GM23338 (cell line): ENCODE measurements around the gene JARID2. TPM values are rescaled to one million over a fixed set of nuclear protein-coding genes. Genes with fewer than 3 reads are reported as not detected.

Experiments
- ATAC-seq: fragments of 200-7000 bp; cut with Tn5 transposase; 3 replicates; pipeline ENCODE4 v1.9.1; 2020
- DNase-seq: peaks from one replicate; pipeline ENCODE4 v3.0.0-alpha.2; 2015; ENCODE audit warnings: low spot score
- H2AFZ ChIP-seq: fragments of 200-600 bp; sonication (generic); 2 replicates; pipeline ENCODE4 v1.8.0; 2016; ENCODE audit warnings: antibody characterized with exemption, mild to moderate bottlenecking, moderate library complexity
- H3F3A ChIP-seq: fragments of 200-600 bp; sonication (generic); replicated peaks from 2 replicates; pipeline ENCODE4 v1.8.0; 2017; ENCODE audit warnings: antibody characterized with exemption, mixed run types, low read depth
- H3K27ac ChIP-seq: fragments of 200-600 bp; sonication (generic); 2 replicates; pipeline ENCODE4 v1.6.1; 2016; ENCODE audit warnings: low read depth
- H3K27me3 ChIP-seq: fragments of 200-600 bp; sonication (generic); 2 replicates; pipeline ENCODE4 v1.8.0; 2016; ENCODE audit warnings: mild to moderate bottlenecking, mixed run types, moderate library complexity; ENCODE audit not compliant: insufficient read depth
- H3K36me3 ChIP-seq: fragments of 200-600 bp; sonication (generic); 2 replicates; pipeline ENCODE4 v1.8.0; 2016; ENCODE audit warnings: mild to moderate bottlenecking; ENCODE audit not compliant: insufficient read depth
- H3K4me1 ChIP-seq: fragments of 200-600 bp; sonication (generic); 2 replicates; pipeline ENCODE4 v1.8.0; 2016; ENCODE audit warnings: mild to moderate bottlenecking, moderate library complexity; ENCODE audit not compliant: insufficient read depth
- H3K4me2 ChIP-seq: fragments of 200-600 bp; sonication (generic); 2 replicates; pipeline ENCODE4 v1.7.1; 2017; ENCODE audit warnings: mixed run types
- H3K4me3 ChIP-seq: fragments of 200-600 bp; sonication (generic); 2 replicates; pipeline ENCODE4 v1.6.1; 2016; ENCODE audit warnings: mixed run types
- H3K79me2 ChIP-seq: fragments of 200-600 bp; sonication (generic); replicated peaks from 2 replicates; pipeline ENCODE4 v1.8.0; 2017; ENCODE audit warnings: mild to moderate bottlenecking; ENCODE audit not compliant: insufficient read depth
- H3K9me2 ChIP-seq: fragments of 200-600 bp; sonication (generic); 2 replicates; pipeline ENCODE4 v1.8.0; 2017; ENCODE audit not compliant: insufficient read depth
- H4K20me1 ChIP-seq: fragments of 200-600 bp; sonication (generic); replicated peaks from 2 replicates; pipeline ENCODE4 v1.8.0; 2017; ENCODE audit warnings: mild to moderate bottlenecking; ENCODE audit not compliant: insufficient read depth
- H3K27ac Mint-ChIP-seq: 2 replicates; pipeline ENCODE4 v1.8.0; 2020; ENCODE audit warnings: inconsistent platforms, mild to moderate bottlenecking, moderate library complexity, mixed read lengths
- H3K27me3 Mint-ChIP-seq: 3 replicates; pipeline ENCODE4 v1.8.0; 2022; ENCODE audit warnings: low read depth, mild to moderate bottlenecking, moderate library complexity, mixed read lengths, inconsistent platforms; ENCODE audit not compliant: insufficient read depth, poor library complexity
- H3K36me3 Mint-ChIP-seq: 3 replicates; pipeline ENCODE4 v1.8.0; 2021; ENCODE audit warnings: low read depth, mild to moderate bottlenecking, inconsistent platforms, moderate library complexity, mixed read lengths
- H3K4me1 Mint-ChIP-seq: 3 replicates; pipeline ENCODE4 v1.8.0; 2020; ENCODE audit warnings: mild to moderate bottlenecking, inconsistent platforms, mixed read lengths
- H3K4me3 Mint-ChIP-seq: 3 replicates; pipeline ENCODE4 v1.8.0; 2021; ENCODE audit warnings: moderate library complexity, mild to moderate bottlenecking, inconsistent platforms, mixed read lengths
- H3K9me3 Mint-ChIP-seq: 3 replicates; pipeline ENCODE4 v1.8.0; 2020; ENCODE audit warnings: moderate library complexity, mild to moderate bottlenecking, inconsistent platforms, mixed read lengths
- EZH2 ChIP-seq: fragments of 200-600 bp; sonication (generic); IDR thresholded peaks from one replicate; pipeline ENCODE4 v1.8.0; 2017; ENCODE audit warnings: antibody characterized with exemption, mild to moderate bottlenecking, low read depth; ENCODE audit not compliant: unreplicated experiment
- POLR2AphosphoS5 ChIP-seq: IDR thresholded peaks from 2 replicates; pipeline ENCODE4 v1.6.1; 2016; ENCODE audit warnings: antibody characterized with exemption, low read depth
- ZNF114 ChIP-seq: fragments of 250-450 bp; sonication (Bioruptor Pico); IDR thresholded peaks from 2 replicates; pipeline ENCODE4 v1.5.0; 2020; ENCODE audit warnings: mild to moderate bottlenecking, moderate library complexity
- ZNF331 ChIP-seq: fragments of 250-450 bp; sonication (Bioruptor Pico); IDR thresholded peaks from 2 replicates; pipeline ENCODE4 v1.5.0; 2020; ENCODE audit warnings: low read depth, mild to moderate bottlenecking, moderate library complexity
- polyA plus RNA-seq: library from polyadenylated mRNA; unstranded; fragments of >200 nt; fragmentation: Nextera tagmentation; extraction: Ambion mirVana; gene quantifications from 2 replicates; pipeline ENCODE4 v1.2.1, GENCODE V29; 2016
- total RNA-seq: library from RNA; depleted of rRNA; stranded (reverse); fragments of >200 nt; shearing (Covaris generic); gene quantifications from 2 replicates; pipeline ENCODE4 v1.2.3, GENCODE V29; 2014
- TF ChIP-seq, protein P1 (sequence below), 2 experiments: fragments of 200-600 bp in 1 of 2; sonication (generic) in 1 of 2; conservative IDR thresholded peaks; 2 replicates each; pipeline versions ENCODE4 v1.5.1 to v1.6.1; 2016 to 2017; ENCODE audit warnings: antibody characterized with exemption in 2 of 2, low read depth in 2 of 2, mild to moderate bottlenecking in 2 of 2, moderate library complexity in 1 of 2
- TF ChIP-seq, protein P2 (sequence below): IDR thresholded peaks from 2 replicates; pipeline ENCODE4 v1.6.1; 2016; ENCODE audit warnings: antibody characterized with exemption

The JARID2 gene
- total and polyA plus RNA-seq, 2 experiments from 2014 or later, result 92.8 to 196 TPM

DNA sequence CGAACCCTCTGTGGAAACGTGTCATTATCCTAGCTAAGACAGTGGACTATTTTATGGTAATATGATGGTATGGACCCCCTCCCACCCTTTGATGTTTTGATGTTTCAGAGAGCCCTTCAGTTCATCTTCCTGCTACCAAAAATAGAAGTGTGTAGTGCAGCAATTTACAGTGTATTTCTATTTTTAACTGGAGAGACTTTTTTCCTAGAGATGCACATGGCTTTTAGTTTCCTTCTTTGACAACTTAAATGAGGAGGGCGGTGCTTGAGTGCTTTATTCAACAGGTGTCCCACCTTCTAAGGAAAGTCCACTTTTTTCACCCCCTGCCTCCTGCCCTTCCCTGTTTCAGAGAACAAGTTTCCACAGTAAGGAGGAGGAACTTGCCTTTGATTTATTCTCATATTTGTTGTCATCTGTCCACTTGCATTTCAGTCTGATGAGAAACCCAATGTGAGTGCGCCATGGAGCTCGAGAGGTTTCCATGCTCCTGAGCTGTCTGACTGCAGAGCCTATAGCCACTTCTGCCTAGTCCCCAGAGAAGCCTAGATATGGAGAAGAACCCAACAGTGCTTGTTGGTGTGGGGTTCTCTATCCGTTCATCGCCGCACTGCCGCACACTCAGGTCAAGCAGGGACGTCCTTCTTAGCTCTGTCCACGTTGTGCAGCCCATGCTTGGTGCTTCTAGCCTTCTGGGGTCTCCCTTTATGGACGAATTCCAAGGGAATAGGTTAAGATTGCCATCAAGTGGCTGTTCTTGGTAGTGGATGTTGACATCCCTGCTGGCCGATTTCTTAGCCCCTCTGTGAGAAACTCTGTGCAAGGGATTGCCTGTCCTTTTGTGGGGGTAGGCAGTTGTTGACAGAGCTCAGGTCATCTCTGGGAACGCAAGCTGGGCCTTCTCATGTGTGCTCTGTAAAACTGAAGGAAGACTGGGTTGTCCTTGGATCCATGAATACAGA, 144.2 kb downstream of the JARID2 start:
- Histone ChIP-seq H3K36me3 (no peaks in the 10 kb centered on the region; the same call in 1 of the 2 replicates), H3F3A (peaks cover 25% of the 10 kb centered on the region), H2AFZ (no peak overlapping the region), H3K79me2 (peaks cover 100% of the 10 kb centered on the region), H3K4me1 (peaks cover 87% of the 10 kb centered on the region), H3K4me2 (peak overlapping the region; percentile 64; the same call in 1 of the 2 replicates), H4K20me1 (peaks cover 96% of the 10 kb centered on the region), H3K4me3 (no peak overlapping the region), H3K9me2 (no peaks in the 10 kb centered on the region), H3K27ac (peak overlapping the region; percentile 61; the same call in 1 of the 2 replicates), H3K27me3 (no peaks in the 10 kb centered on the region)
- Mint-ChIP-seq H3K27me3 (peaks cover 33% of the 10 kb centered on the region), H3K36me3 (peaks cover 19% of the 10 kb centered on the region), H3K27ac (no peak overlapping the region; the same call in 1 of the 2 replicates), H3K4me1 (peaks cover 88% of the 10 kb centered on the region), H3K9me3 (no peaks in the 10 kb centered on the region), H3K4me3 (peak overlapping the region; percentile 6; the same call in 1 of the 3 replicates)
- peak; percentile 80 for DNase-seq
- TF ChIP-seq ZNF114 (CRISPR knock-in tag), result no peak
- no peak for TF ChIP-seq ZNF331 (CRISPR knock-in tag)
- TF ChIP-seq, protein P1, sequence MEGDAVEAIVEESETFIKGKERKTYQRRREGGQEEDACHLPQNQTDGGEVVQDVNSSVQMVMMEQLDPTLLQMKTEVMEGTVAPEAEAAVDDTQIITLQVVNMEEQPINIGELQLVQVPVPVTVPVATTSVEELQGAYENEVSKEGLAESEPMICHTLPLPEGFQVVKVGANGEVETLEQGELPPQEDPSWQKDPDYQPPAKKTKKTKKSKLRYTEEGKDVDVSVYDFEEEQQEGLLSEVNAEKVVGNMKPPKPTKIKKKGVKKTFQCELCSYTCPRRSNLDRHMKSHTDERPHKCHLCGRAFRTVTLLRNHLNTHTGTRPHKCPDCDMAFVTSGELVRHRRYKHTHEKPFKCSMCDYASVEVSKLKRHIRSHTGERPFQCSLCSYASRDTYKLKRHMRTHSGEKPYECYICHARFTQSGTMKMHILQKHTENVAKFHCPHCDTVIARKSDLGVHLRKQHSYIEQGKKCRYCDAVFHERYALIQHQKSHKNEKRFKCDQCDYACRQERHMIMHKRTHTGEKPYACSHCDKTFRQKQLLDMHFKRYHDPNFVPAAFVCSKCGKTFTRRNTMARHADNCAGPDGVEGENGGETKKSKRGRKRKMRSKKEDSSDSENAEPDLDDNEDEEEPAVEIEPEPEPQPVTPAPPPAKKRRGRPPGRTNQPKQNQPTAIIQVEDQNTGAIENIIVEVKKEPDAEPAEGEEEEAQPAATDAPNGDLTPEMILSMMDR (conservative IDR thresholded peaks at IDR 0.05; ENCODE audit: low read depth in 2 of 2), result peak; percentile 67 to 79
- peak; percentile 45 for ATAC-seq

DNA sequence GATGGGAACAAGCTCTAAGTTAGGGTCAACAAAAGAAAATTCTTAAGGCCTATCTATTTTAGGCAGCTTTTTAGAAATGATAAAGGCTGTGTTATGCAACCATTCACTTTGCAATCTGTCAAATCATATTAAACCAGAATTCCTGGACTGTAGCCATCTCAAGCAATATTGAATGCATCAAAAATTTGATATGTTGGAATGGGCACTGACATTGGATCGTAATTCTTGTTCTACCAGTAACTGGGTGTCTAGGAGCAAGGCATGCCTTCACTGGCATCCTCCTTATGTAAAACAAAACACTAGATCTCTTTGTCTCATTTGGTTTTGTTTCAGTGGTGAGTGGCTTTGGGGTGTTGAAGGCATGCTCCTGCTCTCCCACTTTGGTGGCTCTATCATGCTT, 145.6 kb downstream of the JARID2 start:
- H3F3A ChIP-seq, result peaks cover 26% of the 10 kb centered on the region
- DNase-seq (no peak), ATAC-seq (no peak)
- H3K36me3 Mint-ChIP-seq, result peaks cover 22% of the 10 kb centered on the region
- peaks cover 100% of the 10 kb centered on the region for H3K79me2 ChIP-seq
- H3K27me3 ChIP-seq, result no peaks in the 10 kb centered on the region
- H2AFZ ChIP-seq, result no peak overlapping the region
- TF ChIP-seq ZNF331 (CRISPR knock-in tag), result no peak
- peak; percentile 31; the same call in 1 of the 2 replicates for TF ChIP-seq POLR2AphosphoS5
- TF ChIP-seq, protein P2, sequence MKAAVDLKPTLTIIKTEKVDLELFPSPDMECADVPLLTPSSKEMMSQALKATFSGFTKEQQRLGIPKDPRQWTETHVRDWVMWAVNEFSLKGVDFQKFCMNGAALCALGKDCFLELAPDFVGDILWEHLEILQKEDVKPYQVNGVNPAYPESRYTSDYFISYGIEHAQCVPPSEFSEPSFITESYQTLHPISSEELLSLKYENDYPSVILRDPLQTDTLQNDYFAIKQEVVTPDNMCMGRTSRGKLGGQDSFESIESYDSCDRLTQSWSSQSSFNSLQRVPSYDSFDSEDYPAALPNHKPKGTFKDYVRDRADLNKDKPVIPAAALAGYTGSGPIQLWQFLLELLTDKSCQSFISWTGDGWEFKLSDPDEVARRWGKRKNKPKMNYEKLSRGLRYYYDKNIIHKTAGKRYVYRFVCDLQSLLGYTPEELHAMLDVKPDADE, result no peak
- no peak for TF ChIP-seq EZH2
- peak overlapping the region; percentile 64 for H3K27ac Mint-ChIP-seq
- peaks cover 88% of the 10 kb centered on the region for H3K4me1 ChIP-seq
- peak overlapping the region; percentile 61; the same call in 1 of the 2 replicates for H3K27ac ChIP-seq
- no peaks in the 10 kb centered on the region for H3K9me3 Mint-ChIP-seq
- no peak overlapping the region for H3K4me3 ChIP-seq
- peaks cover 35% of the 10 kb centered on the region for H3K27me3 Mint-ChIP-seq
- H4K20me1 ChIP-seq, result peaks cover 97% of the 10 kb centered on the region
- peak overlapping the region; percentile 4; the same call in 1 of the 3 replicates for H3K4me3 Mint-ChIP-seq
- H3K9me2 ChIP-seq, result no peaks in the 10 kb centered on the region
- peaks cover 80% of the 10 kb centered on the region for H3K4me1 Mint-ChIP-seq
- H3K4me2 ChIP-seq, result peak overlapping the region; percentile 46; the same call in 1 of the 2 replicates
- no peaks in the 10 kb centered on the region; the same call in 1 of the 2 replicates for H3K36me3 ChIP-seq
